HFFc6 (cell line): ENCODE results near the gene ADH5. TPM values are rescaled to one million over a fixed set of nuclear protein-coding genes. Genes with fewer than 3 reads are reported as not detected.
A peak's percentile ranks its signal among the peaks of the same experiment; 100 is the strongest.
"Not testable (repeated sequence)": the region's sequence is repeated elsewhere in the genome, so short reads cannot be mapped to it uniquely, and the experiment has no call there.

Experiments
- DNase-seq: peaks from one replicate; pipeline ENCODE4 v3.0.0-alpha.2; 2018
- H3K27ac Mint-ChIP-seq: 2 replicates; pipeline ENCODE4 v1.8.0; 2020; ENCODE audit warnings: mild to moderate bottlenecking, mixed read lengths
- H3K27me3 Mint-ChIP-seq: 2 replicates; pipeline ENCODE4 v1.8.0; 2021; ENCODE audit warnings: mild to moderate bottlenecking, moderate library complexity, mixed read lengths; ENCODE audit not compliant: insufficient read depth
- H3K36me3 Mint-ChIP-seq: 2 replicates; pipeline ENCODE4 v1.8.0; 2021; ENCODE audit warnings: low read depth, mixed read lengths
- H3K4me1 Mint-ChIP-seq: 2 replicates; pipeline ENCODE4 v1.8.0; 2020; ENCODE audit warnings: low read depth, mixed read lengths
- H3K4me3 Mint-ChIP-seq: 2 replicates; pipeline ENCODE4 v1.8.0; 2020; ENCODE audit warnings: mild to moderate bottlenecking, moderate library complexity, mixed read lengths
- H3K9me3 Mint-ChIP-seq: 2 replicates; pipeline ENCODE4 v1.8.0; 2020; ENCODE audit warnings: mild to moderate bottlenecking, mixed read lengths
- total RNA-seq, 6 experiments: library from RNA; stranded (reverse); fragmentation: NEBNext Ultra II Directional; extraction: Animal tissue kit (Norgen Biotek cat#: 25700); gene quantifications; 2 replicates in 1 of 6; 3 replicates in 5 of 6; pipeline ENCODE4 v1.2.3, GENCODE V29; 2021
- TF ChIP-seq, protein P1 (sequence below): fragments of 200-600 bp; sonication (generic); IDR thresholded peaks from 2 replicates; pipeline ENCODE4 v1.5.0; 2021; ENCODE audit warnings: antibody characterized with exemption, mild to moderate bottlenecking

ADH5 gene
- total RNA-seq, 6 experiments from 2014 or later, result 193 to 211 (median 205) TPM

DNA sequence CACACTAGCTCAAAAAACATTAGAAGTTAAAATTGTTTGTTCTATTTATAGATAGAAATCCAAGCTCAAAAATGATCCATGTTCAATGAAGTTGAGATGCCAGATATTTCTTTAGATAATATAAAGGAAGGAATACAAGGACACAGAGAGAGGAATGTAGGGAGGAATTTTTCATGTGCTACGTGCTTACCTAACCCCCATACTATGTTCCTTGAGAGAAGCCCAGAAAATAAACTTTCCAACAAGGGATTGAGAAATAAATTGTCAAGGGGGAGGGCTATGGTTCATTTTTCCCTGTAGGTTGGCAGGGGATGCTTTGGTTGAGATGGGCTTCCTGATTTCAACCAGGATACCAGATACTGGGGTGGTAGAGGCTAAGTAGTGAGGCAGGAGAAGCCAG is 15.6 kb upstream of the ADH5 start:
- Mint-ChIP-seq H3K27ac (no peak overlapping the region), H3K9me3 (no peaks in the 10 kb centered on the region), H3K4me3 (no peak overlapping the region), H3K36me3 (no peaks in the 10 kb centered on the region), H3K27me3 (no peaks in the 10 kb centered on the region; the same call in none of the 2 replicates), H3K4me1 (peaks cover 26% of the 10 kb centered on the region)
- no peak for DNase-seq
- TF ChIP-seq, protein P1, sequence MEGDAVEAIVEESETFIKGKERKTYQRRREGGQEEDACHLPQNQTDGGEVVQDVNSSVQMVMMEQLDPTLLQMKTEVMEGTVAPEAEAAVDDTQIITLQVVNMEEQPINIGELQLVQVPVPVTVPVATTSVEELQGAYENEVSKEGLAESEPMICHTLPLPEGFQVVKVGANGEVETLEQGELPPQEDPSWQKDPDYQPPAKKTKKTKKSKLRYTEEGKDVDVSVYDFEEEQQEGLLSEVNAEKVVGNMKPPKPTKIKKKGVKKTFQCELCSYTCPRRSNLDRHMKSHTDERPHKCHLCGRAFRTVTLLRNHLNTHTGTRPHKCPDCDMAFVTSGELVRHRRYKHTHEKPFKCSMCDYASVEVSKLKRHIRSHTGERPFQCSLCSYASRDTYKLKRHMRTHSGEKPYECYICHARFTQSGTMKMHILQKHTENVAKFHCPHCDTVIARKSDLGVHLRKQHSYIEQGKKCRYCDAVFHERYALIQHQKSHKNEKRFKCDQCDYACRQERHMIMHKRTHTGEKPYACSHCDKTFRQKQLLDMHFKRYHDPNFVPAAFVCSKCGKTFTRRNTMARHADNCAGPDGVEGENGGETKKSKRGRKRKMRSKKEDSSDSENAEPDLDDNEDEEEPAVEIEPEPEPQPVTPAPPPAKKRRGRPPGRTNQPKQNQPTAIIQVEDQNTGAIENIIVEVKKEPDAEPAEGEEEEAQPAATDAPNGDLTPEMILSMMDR, result no peak

DNA sequence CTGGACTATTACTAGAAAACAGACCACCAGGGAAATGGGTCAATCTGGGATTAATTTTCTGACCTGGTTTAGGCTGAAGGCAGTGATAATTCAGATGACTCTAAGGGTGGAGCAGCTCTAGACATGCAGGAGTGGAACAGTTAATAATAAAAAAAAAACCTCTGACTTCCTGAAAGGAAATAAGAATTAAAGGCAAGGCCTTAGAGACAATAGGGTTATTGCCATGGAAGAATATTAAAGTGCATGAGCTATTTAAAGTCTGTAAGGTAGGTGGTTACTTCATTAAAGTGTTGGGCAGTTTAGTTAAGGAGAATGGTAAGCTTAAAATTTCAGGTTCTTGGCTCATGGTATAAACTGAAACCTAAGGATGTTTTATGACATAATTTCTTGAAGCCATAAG is 14.6 kb upstream of the ADH5 start:
- TF ChIP-seq, protein P1, result no peak
- no peak for DNase-seq
- H3K27ac Mint-ChIP-seq, result no peak overlapping the region
- no peak overlapping the region for H3K4me3 Mint-ChIP-seq
- H3K9me3 Mint-ChIP-seq, result no peaks in the 10 kb centered on the region
- H3K4me1 Mint-ChIP-seq, result peaks cover 26% of the 10 kb centered on the region
- no peaks in the 10 kb centered on the region; the same call in none of the 2 replicates for H3K27me3 Mint-ChIP-seq
- no peaks in the 10 kb centered on the region for H3K36me3 Mint-ChIP-seq

DNA sequence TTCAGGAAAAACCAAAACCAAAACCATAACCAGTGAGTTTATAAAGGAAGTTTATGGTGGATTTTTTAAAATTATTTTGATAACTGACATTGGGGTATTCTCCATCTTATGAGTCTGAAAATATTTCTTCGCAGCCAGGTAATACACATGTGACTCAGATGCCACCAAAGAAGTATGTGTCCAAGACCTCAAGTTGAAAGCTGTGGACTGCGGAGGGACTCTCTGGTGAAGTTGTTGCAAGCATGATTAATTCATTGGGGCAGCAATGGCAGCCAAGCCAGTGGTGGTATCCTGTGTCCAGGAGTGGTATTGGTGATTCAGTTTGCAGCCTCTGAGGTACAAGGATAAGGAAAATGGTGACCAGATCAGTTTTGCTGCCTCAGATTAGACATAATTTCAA is 14.0 kb upstream of the ADH5 start:
- no peak overlapping the region for H3K4me3 Mint-ChIP-seq
- no peaks in the 10 kb centered on the region; the same call in none of the 2 replicates for H3K27me3 Mint-ChIP-seq
- no peaks in the 10 kb centered on the region for H3K36me3 Mint-ChIP-seq
- TF ChIP-seq, protein P1, result no peak
- no peak overlapping the region for H3K27ac Mint-ChIP-seq
- H3K4me1 Mint-ChIP-seq, result peaks cover 26% of the 10 kb centered on the region
- no peak for DNase-seq
- no peaks in the 10 kb centered on the region for H3K9me3 Mint-ChIP-seq

DNA sequence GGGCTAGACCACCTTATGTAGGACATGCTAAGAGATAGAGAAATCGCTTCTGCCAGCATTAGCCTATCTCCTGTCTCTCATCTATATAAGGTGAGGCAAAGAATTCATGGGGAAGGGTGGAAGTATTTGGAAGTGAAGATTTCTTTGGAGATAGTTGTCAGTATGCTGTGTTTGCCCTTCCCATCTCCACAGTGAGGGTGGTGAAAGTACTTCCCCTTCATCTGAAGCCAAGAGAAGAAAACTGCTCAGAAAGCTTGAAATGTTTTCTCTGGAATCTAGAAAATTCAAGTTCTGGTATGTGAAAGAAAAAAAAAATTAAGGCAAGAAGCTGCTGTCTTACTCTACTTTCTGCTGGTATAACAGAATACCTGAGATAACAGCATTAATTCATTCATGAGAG is 12.3 kb upstream of the ADH5 start:
- no peak overlapping the region for H3K4me3 Mint-ChIP-seq
- H3K9me3 Mint-ChIP-seq, result no peaks in the 10 kb centered on the region
- TF ChIP-seq, protein P1, result no peak
- peaks cover 26% of the 10 kb centered on the region for H3K4me1 Mint-ChIP-seq
- H3K27me3 Mint-ChIP-seq, result no peaks in the 10 kb centered on the region; the same call in 1 of the 2 replicates
- no peak for DNase-seq
- H3K27ac Mint-ChIP-seq, result peak overlapping the region; percentile 33; the same call in 1 of the 2 replicates
- no peaks in the 10 kb centered on the region for H3K36me3 Mint-ChIP-seq

DNA sequence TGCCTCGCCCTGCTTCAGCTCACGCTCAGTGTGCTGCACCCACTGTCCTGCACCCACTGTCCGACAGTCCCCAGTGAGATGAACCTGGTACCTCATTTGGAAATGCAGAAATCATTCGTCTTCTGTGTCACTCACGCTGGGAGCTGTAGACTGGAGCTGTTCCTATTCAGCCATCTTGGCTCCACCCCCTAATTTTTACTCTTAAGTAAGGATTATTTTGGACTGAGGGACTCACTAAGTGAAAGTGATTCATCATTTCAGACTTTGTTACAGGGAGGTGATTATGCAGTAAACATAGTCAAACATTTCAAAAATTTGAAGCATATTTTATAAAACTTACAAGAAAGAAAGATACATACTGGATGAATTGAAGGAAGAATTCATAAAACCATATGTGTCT is 11.2 kb upstream of the ADH5 start:
- not testable (repeated sequence) for DNase-seq, H3K27ac Mint-ChIP-seq, H3K27me3 Mint-ChIP-seq, H3K36me3 Mint-ChIP-seq, H3K9me3 Mint-ChIP-seq, H3K4me3 Mint-ChIP-seq
- peaks cover 26% of the 10 kb centered on the region for H3K4me1 Mint-ChIP-seq

DNA sequence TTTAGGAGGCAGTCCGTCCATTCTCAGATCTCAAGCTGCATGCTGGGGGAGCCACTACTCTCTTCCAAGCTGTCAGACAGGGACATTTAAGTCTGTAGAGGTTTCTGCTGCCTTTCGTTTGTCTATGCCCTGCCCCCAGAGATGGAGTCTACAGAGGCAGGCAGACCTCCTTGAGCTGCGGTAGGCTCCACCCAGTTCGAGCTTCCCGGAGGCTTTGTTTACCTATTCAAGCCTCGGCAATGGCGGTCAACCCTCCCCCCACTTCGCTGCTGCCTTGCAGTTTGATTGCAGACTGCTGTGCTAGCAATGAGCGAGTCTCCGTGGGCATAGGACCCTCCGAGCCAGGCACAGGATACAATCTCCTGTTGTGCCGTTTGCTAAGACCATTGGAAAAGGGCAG is 10.7 kb upstream of the ADH5 start:
- H3K27me3 Mint-ChIP-seq, result no peaks in the 10 kb centered on the region; the same call in 1 of the 2 replicates
- TF ChIP-seq, protein P1, result no peak
- no peaks in the 10 kb centered on the region for H3K36me3 Mint-ChIP-seq
- H3K4me1 Mint-ChIP-seq, result peaks cover 24% of the 10 kb centered on the region
- no peak for DNase-seq
- no peaks in the 10 kb centered on the region for H3K9me3 Mint-ChIP-seq
- no peak overlapping the region for H3K27ac Mint-ChIP-seq
- no peak overlapping the region for H3K4me3 Mint-ChIP-seq

DNA sequence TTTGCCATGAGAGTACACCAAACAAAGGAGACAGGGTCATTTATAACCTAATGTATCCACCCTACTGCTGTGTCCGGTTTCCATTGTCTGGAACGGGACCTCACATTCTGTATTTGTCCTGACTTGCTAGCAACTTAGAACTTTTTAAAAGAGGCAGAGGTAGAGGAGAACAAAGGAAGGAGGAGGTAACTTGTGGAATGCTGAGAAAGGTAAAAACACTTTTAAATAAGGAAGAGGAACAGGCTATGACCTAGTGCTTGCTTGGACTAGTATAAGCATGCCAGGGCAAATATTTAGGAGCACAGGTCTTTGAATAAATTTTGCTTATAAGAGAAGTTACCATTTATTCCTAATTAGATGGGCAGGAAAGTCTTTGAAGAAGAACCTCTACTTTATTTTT is 3.3 kb upstream of the ADH5 start:
- H3K27ac Mint-ChIP-seq, H3K27me3 Mint-ChIP-seq, H3K36me3 Mint-ChIP-seq, DNase-seq, H3K4me3 Mint-ChIP-seq, H3K9me3 Mint-ChIP-seq: not testable (repeated sequence)
- H3K4me1 Mint-ChIP-seq, result peaks cover 30% of the 10 kb centered on the region
